Activated CD8-positive, alpha-beta memory T cell treated with anti-CD3 and anti-CD28 coated beads, Interleukin-2, amount 10 ng/mL, durations not matched to agents 7 days and 5 days (primary cell): Measurements from ENCODE around the gene KDM4F. TPM values are rescaled to one million over a fixed set of nuclear protein-coding genes. Genes with fewer than 3 reads are reported as not detected.

Source experiments
- ATAC-seq: fragments of 150-1000 bp; cut with Tn5 transposase; one replicate; pipeline ENCODE4 v1.10.0; 2021; ENCODE audit warnings: moderate library complexity
- CTCF ChIA-PET: fragments of 350-600 bp; sonication (Branson Sonifier 250); formaldehyde crosslinking; loops from one replicate; lab custom pipeline; 2021; ENCODE audit warnings: antibody characterized with exemption; lab: Charles Lee
- DNase-seq: peaks from one replicate; pipeline ENCODE4 v3.0.0-alpha.2; 2020
- H3K27ac Mint-ChIP-seq: one replicate; pipeline ENCODE4 v1.8.0; 2021; ENCODE audit warnings: mild to moderate bottlenecking, mixed read lengths
- H3K27me3 Mint-ChIP-seq: one replicate; pipeline ENCODE4 v1.8.0; 2021; ENCODE audit warnings: mixed read lengths
- H3K36me3 Mint-ChIP-seq: one replicate; pipeline ENCODE4 v1.8.0; 2021; ENCODE audit warnings: mild to moderate bottlenecking, mixed read lengths
- H3K4me1 Mint-ChIP-seq: one replicate; pipeline ENCODE4 v1.8.0; 2021; ENCODE audit warnings: mixed read lengths
- H3K4me3 Mint-ChIP-seq: one replicate; pipeline ENCODE4 v1.8.0; 2021; ENCODE audit warnings: mild to moderate bottlenecking, moderate library complexity, mixed read lengths
- H3K9me3 Mint-ChIP-seq: one replicate; pipeline ENCODE4 v1.8.0; 2022; ENCODE audit warnings: low read depth, mixed read lengths
- total RNA-seq, 2 experiments: library from RNA; stranded (reverse); gene quantifications; one replicate each; pipeline ENCODE4 v1.2.3, GENCODE V29; 2021

Gene KDM4F
- total RNA-seq, 2 experiments from 2014 or later: not detected

GRCh38 chr11:95086151-95086550 is 36.9 kb downstream of the KDM4F start:
- H3K4me3 Mint-ChIP-seq: peak overlapping the region; percentile 4

DNA sequence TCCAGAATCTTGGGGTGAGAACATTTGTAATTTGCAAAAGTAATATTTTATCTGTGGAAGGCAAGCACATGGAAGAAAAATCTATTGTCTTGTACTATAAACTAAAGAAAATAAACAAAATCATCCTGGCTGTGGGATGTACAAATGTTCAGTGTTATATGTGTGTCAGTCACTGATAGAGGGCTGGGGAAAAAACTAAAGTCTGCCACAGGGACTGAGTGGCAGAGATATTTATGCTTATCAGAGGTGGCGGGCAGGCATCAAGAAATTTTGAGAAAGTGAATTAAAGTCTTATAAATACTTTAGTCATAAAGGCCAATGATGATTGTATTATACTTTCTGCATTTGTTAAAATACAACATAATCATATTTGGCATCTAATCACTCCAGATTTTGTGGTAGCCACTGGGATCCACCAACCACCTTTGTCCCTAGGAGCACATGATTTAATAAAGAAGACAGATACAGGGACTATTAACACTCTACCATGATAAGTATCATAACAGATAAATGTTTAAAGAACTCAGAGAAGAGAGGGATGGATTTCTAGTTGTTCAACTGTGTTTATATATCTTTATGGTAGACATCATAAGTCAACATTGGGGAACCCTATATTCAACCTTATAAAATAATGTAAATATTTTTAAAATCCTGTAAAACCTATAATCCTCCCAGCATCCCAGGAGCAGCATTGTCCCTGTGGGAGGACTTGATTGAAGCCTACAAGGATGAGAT is 37.8 kb downstream of the KDM4F start:
- ATAC-seq (no peak), DNase-seq (no peak)
- Mint-ChIP-seq H3K9me3 (no peaks in the 10 kb centered on the region), H3K36me3 (peaks cover 8% of the 10 kb centered on the region), H3K27ac (no peak overlapping the region), H3K4me3 (no peak overlapping the region), H3K27me3 (no peaks in the 10 kb centered on the region), H3K4me1 (peaks cover 49% of the 10 kb centered on the region)
- CTCF ChIA-PET: interaction anchor here (5.1 to 10.3 kb wide), 2 partner anchors 18 to 64 kb away, joined by 57 to 72 read pairs; partner anchors contain the start of gene SRSF8

More at GRCh38 chr11:95086151-95086550, 36.9 kb downstream of the KDM4F start:
- Mint-ChIP-seq H3K27ac (no peak overlapping the region), H3K9me3 (no peaks in the 10 kb centered on the region), H3K4me1 (peaks cover 40% of the 10 kb centered on the region), H3K27me3 (no peaks in the 10 kb centered on the region), H3K36me3 (peaks cover 1% of the 10 kb centered on the region)
- ATAC-seq (no peak), DNase-seq (no peak)
- CTCF ChIA-PET: interaction anchor here (1.2 to 21.6 kb wide), 3 partner anchors 10 to 17 kb away, joined by 3 to 321 read pairs (median 72); partner anchors contain the start of genes ENDOD1 and SRSF8

DNA sequence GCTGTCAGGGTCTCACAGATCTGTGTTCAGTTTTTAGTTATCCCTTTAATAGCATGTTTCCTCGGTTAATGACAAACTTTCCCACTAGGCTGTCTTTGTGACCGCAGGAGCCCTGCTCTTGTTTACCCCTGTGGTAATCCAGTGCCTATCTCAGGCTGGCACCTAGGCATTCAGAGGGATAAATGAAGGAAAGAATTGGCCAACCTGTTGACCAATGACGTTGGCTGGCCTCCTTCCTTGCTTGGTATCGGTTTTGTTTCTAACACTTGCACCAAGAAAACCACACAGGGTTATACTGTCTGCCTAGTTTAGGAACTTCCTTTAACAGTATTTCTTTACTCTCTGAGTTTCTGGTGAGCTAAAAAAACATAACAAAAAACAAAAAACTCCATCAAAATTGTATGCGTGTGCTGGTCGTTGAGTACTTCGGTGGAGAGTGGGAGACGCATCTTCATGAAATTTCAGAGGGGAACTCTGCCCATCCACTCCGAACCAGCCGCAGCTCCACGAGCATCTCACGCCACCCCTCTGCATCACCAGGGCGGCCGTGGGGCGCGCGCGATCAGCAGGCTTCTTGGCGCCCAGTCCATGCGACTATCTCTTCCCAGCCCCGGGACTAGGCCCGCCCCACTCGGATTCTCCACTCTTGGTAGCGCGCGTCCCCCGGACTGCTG is 39.9 kb downstream of the KDM4F start:
- Mint-ChIP-seq H3K36me3 (peaks cover 13% of the 10 kb centered on the region), H3K27ac (peak overlapping the region; percentile 99), H3K4me3 (peak overlapping the region; percentile 86), H3K9me3 (no peaks in the 10 kb centered on the region), H3K27me3 (no peaks in the 10 kb centered on the region), H3K4me1 (peaks cover 67% of the 10 kb centered on the region)
- CTCF ChIA-PET: interaction anchor here (0.9 to 16.1 kb wide), 6 partner anchors 10 to 701 kb away, joined by 4 to 321 read pairs (median 10); partner anchors contain the start of genes CEP57, FAM76B and SRSF8
- DNase-seq (peak; percentile 73), ATAC-seq (peak; percentile 56)

DNA sequence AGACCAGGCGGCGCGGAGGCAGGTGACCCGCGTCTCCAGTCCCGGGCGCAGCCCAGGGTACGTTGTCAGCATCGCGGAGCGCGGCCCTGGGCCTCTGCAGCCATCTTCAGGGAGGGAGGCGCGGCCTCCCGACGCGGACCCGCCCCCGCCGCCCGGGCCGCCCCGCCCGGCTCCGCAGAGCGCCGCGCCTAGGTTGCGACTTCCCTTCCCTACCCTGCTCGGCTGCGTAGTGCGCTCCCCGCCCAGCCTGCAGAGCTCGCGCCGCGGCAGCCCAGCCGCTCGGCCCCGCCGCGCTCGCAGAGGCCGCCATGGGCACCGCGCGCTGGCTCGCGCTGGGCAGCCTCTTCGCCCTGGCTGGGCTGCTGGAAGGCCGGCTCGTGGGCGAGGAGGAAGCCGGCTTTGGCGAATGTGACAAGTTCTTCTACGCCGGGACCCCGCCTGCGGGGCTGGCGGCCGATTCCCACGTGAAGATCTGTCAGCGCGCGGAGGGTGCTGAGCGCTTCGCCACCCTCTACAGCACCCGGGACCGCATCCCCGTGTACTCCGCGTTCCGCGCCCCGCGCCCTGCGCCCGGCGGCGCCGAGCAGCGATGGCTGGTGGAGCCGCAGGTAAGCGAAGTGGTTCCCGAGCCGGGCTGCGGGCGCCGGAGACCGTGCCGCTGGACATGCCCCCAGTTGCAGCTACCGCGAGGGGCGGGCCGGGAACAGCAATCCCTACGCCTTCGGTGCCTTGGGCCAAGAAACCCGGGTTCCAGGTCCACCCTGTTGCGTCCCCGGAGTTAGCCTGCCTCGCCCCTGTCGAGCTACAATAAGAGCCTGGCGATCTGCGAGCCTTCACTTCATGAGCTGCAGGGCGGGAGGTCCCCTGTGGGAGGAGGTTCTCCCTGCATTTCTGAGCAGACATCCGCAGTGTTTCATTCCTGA is 40.7 kb downstream of the KDM4F start, which contains the start of gene ENDOD1:
TSS of gene ENDOD1 (plus strand) at position 227 of the 923 bp plus-strand sequence. CDS start at position 309, 82 bp downstream.
- H3K4me3 Mint-ChIP-seq: peak within 1 kb of the TSS; percentile 89
- peaks cover 67% of the 10 kb centered on the region for H3K4me1 Mint-ChIP-seq
- ATAC-seq: peak; percentile 94
- no peaks in the 10 kb centered on the region for H3K27me3 Mint-ChIP-seq
- CTCF ChIA-PET: interaction anchor here (0.9 to 16.1 kb wide), 11 partner anchors 9 to 700 kb away, joined by 3 to 321 read pairs (median 7); partner anchors contain the start of genes CEP57, FAM76B and SRSF8
- H3K36me3 Mint-ChIP-seq: peaks cover 16% of the 10 kb centered on the region
- peak within 1 kb of the TSS; percentile 99 for H3K27ac Mint-ChIP-seq
- H3K9me3 Mint-ChIP-seq: no peaks in the 10 kb centered on the region
- peak; percentile 89 for DNase-seq

GRCh38 chr11:95091663-95092180 is 42.5 kb downstream of the KDM4F start:
- ATAC-seq: no peak
- peaks cover 70% of the 10 kb centered on the region for H3K4me1 Mint-ChIP-seq
- H3K9me3 Mint-ChIP-seq: no peaks in the 10 kb centered on the region
- peak overlapping the region; percentile 89 for H3K4me3 Mint-ChIP-seq
- CTCF ChIA-PET: interaction anchor here (0.5 to 16.1 kb wide), 5 partner anchors 11 to 754 kb away, joined by 4 to 321 read pairs (median 19); partner anchors contain the start of gene SRSF8
- peak overlapping the region; percentile 92 for H3K27ac Mint-ChIP-seq
- H3K27me3 Mint-ChIP-seq: no peaks in the 10 kb centered on the region
- no peak for DNase-seq
- H3K36me3 Mint-ChIP-seq: peaks cover 28% of the 10 kb centered on the region

DNA sequence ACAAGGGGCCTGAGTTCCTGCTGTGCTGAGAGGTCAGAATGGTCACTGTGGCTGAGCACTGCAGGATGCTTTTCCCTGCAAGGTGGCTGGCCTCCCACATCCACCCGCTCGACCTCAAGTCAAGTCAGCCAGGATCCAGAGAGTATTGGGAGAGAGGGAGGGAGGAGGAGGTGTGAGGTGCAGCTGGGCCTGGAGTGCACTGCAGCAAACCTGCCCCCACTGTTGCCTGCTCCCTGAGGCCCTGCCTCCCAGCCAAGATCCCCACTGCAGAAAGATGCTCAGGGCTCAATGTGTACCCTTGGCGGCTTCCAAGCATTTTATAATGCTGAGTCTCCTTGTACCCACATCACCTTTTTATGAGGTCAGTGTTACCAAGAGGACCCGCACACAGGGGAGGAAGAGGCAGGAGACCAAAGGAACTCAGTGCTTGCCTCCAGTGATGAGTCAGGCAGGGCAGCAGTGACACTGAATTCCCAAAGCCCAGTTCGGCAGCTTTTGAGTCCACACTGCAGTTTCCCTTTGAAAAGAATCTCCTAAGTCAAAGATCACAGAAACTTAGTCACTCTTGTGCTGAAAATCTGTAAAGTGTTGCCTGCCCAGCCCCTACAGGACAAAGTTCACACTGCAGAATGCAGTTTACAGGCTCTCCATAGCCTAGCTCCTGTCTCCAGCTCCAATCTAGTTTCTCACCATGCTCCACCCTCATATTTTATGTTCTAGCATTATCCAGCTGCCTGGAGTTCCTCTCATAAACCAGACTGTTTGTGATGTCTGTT is 43.5 kb downstream of the KDM4F start:
- Mint-ChIP-seq H3K27me3 (no peaks in the 10 kb centered on the region), H3K36me3 (peaks cover 38% of the 10 kb centered on the region), H3K27ac (peak overlapping the region; percentile 92), H3K4me1 (peaks cover 80% of the 10 kb centered on the region), H3K9me3 (no peaks in the 10 kb centered on the region), H3K4me3 (peak overlapping the region; percentile 69)
- ATAC-seq: no peak
- DNase-seq: peak; percentile 71
- CTCF ChIA-PET: interaction anchor here (1.1 to 16.1 kb wide), 11 partner anchors 10 to 139 kb away, joined by 3 to 321 read pairs (median 6); partner anchors contain the start of gene SRSF8

- CTCF ChIA-PET: interaction anchor here (1.1 to 16.1 kb wide), 11 partner anchors 9 to 138 kb away, joined by 3 to 321 read pairs (median 5); partner anchors contain the start of gene SRSF8
- Mint-ChIP-seq H3K9me3 (no peaks in the 10 kb centered on the region), H3K27me3 (no peaks in the 10 kb centered on the region), H3K4me1 (peaks cover 81% of the 10 kb centered on the region), H3K36me3 (peaks cover 43% of the 10 kb centered on the region), H3K27ac (peak overlapping the region; percentile 92), H3K4me3 (peak overlapping the region; percentile 69)
- DNase-seq (peak; percentile 47), ATAC-seq (no peak)
Observed at GRCh38 chr11:95093548-95093947, 44.3 kb downstream of the KDM4F start.

- Mint-ChIP-seq H3K27ac (peak overlapping the region; percentile 86), H3K9me3 (no peaks in the 10 kb centered on the region), H3K4me1 (peaks cover 90% of the 10 kb centered on the region), H3K4me3 (peak overlapping the region; percentile 48), H3K27me3 (no peaks in the 10 kb centered on the region), H3K36me3 (peaks cover 56% of the 10 kb centered on the region)
- ATAC-seq (peak; percentile 82), DNase-seq (no peak)
- CTCF ChIA-PET: interaction anchor here (1.0 to 16.1 kb wide), 4 partner anchors 21 to 56 kb away, joined by 3 to 321 read pairs (median 6); partner anchors contain the start of gene SRSF8
Observed at GRCh38 chr11:95095858-95096587, 46.8 kb downstream of the KDM4F start.

- Mint-ChIP-seq H3K4me3 (peak overlapping the region; percentile 3), H3K27ac (peak overlapping the region; percentile 56), H3K9me3 (no peaks in the 10 kb centered on the region), H3K36me3 (peaks cover 52% of the 10 kb centered on the region), H3K27me3 (no peaks in the 10 kb centered on the region), H3K4me1 (peaks cover 80% of the 10 kb centered on the region)
- DNase-seq (no peak), ATAC-seq (no peak)
- CTCF ChIA-PET: interaction anchor here (1.3 to 16.1 kb wide), 3 partner anchors 7 to 22 kb away, joined by 4 to 321 read pairs (median 14); partner anchors contain the start of genes ENDOD1 and SRSF8
Observed at GRCh38 chr11:95097209-95097608, 48.0 kb downstream of the KDM4F start.

GRCh38 chr11:95098826-95099225 is 49.6 kb downstream of the KDM4F start:
- Mint-ChIP-seq H3K36me3 (peaks cover 55% of the 10 kb centered on the region), H3K4me1 (peaks cover 71% of the 10 kb centered on the region), H3K9me3 (no peaks in the 10 kb centered on the region), H3K27ac (no peak overlapping the region), H3K4me3 (no peak overlapping the region), H3K27me3 (no peaks in the 10 kb centered on the region)
- DNase-seq: no peak
- ATAC-seq: no peak
- CTCF ChIA-PET: interaction anchor here (0.7 to 16.1 kb wide), 4 partner anchors 9 to 53 kb away, joined by 3 to 321 read pairs (median 8); partner anchors contain the start of genes ENDOD1 and SRSF8

GRCh38 chr11:95100191-95100648 is 51.0 kb downstream of the KDM4F start:
- Mint-ChIP-seq H3K4me1 (peaks cover 59% of the 10 kb centered on the region), H3K9me3 (no peaks in the 10 kb centered on the region), H3K27ac (no peak overlapping the region), H3K27me3 (no peaks in the 10 kb centered on the region), H3K4me3 (no peak overlapping the region), H3K36me3 (peaks cover 50% of the 10 kb centered on the region)
- DNase-seq (no peak), ATAC-seq (no peak)
- CTCF ChIA-PET: interaction anchor here (3.2 to 16.1 kb wide), 2 partner anchors 10 to 25 kb away, joined by 14 to 321 read pairs; partner anchors contain the start of genes ENDOD1 and SRSF8
